Stomach smooth muscle (tissue), 2 donors: Measurements from ENCODE around the gene SCD5.

ENCODE experiments used
- H3K27ac ChIP-seq: one replicate; pipeline ENCODE4 v1.7.0; 2013; ENCODE audit warnings: mild to moderate bottlenecking, low read length, inconsistent platforms
- H3K27me3 ChIP-seq, 2 donors: one replicate each; pipeline ENCODE4 v1.7.0; 2013; ENCODE audit warnings: low read length in 2 of 2; ENCODE audit not compliant: insufficient read depth in 2 of 2, control insufficient read depth in 1 of 2
- H3K36me3 ChIP-seq, 2 donors: one replicate each; pipeline ENCODE4 v1.7.0; 2013; ENCODE audit warnings: low read length in 2 of 2; ENCODE audit not compliant: control insufficient read depth in 2 of 2, insufficient read depth in 2 of 2
- H3K4me1 ChIP-seq: one replicate; pipeline ENCODE4 v1.7.0; 2013; ENCODE audit warnings: low read length; ENCODE audit not compliant: control insufficient read depth, insufficient read depth
- H3K4me3 ChIP-seq, 2 donors: one replicate each; pipeline ENCODE4 v1.7.0; 2013; ENCODE audit warnings: low read length in 2 of 2
- H3K9ac ChIP-seq, 2 donors: one replicate each; pipeline ENCODE4 v1.7.0; 2013; ENCODE audit warnings: low read length in 2 of 2, mild to moderate bottlenecking in 1 of 2
- H3K9me3 ChIP-seq, 2 donors: one replicate each; pipeline ENCODE4 v1.7.0; 2013; ENCODE audit warnings: low read length in 2 of 2; ENCODE audit not compliant: control insufficient read depth in 2 of 2
- donor health status: healthy.
- donor health status: Pancreatic carcinoma.

The SCD5 gene

GRCh38 chr4:82726596-82726995, 72.0 kb downstream of the SCD5 start:
- Histone ChIP-seq H3K27me3 (no peaks in the 10 kb centered on the region), H3K9me3 (no peaks in the 10 kb centered on the region), H3K4me3 (no peak overlapping the region), H3K4me1 (peaks cover 6% of the 10 kb centered on the region), H3K9ac (no peak overlapping the region), H3K27ac (no peak overlapping the region), H3K36me3 (no peaks in the 10 kb centered on the region)

DNA sequence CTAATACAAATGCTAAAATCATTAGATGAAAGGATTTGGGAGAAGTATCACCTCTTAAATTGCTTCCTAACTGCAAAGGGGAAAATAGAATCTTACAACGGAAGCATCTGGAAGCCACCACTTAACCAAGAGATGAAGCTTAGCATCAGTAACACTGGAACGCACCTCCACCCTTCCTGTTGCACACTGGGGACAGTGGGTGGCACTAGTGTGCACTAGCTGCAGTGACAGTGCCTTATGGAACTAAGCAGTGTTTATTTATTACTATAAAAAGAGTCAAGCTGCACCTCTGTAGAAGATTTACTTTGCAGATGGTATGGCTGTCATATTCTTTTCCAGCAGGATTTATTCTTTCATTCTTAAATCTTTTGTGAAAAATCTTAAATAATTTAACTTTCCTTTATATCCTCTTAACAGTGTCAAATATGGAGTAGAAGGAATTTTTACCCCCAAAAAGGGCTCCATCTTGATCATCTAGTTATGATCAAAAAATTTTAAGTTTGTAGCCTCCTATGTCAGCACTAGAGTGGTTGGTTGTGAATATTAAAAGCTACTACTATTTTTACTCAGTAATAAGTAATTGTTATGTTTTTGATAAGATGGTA, 76.7 kb downstream of the SCD5 start:
- Histone ChIP-seq H3K9me3 (no peaks in the 10 kb centered on the region), H3K4me1 (no peaks in the 10 kb centered on the region), H3K27me3 (no peaks in the 10 kb centered on the region), H3K36me3 (no peaks in the 10 kb centered on the region), H3K27ac (no peak overlapping the region), H3K9ac (no peak overlapping the region), H3K4me3 (no peak overlapping the region)

DNA sequence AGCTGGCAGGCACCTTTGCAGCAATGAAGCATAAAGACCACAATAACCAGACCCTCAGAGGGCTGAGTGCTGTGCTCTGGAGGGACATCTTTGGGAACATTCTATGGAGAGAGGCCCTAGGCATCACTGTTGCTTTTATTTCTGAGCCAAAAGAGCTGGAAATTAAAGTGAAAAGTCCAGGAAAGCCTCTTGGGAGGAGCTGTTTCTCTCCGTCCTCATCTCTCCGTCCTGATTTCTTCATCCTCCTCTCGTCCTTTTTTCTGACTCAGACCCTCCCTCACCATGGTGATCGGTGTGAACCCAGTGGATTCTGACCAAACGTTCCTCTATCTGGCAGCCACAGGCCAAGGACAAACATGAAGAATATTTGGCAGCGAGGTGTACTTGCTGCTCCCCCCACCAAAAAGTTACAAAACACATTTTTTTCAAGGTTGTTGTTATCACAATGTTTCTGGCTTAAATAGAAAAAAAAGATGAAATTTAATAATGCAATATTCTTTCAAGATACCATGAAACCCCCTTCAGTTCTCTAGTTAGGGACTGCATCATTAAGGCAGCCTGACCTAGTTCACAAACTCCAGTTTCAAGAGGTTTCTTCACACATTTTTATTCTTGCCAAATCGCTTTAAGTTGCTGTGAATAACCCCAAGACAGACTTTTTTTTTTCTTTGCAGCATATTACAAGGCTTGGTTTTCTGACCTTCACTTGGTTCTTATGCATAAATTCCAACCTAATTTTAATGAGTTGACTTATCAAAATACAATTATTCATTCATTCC, 80.2 kb downstream of the SCD5 start:
- H3K4me1 ChIP-seq: no peaks in the 10 kb centered on the region
- no peak overlapping the region for H3K27ac ChIP-seq
- H3K36me3 ChIP-seq: no peaks in the 10 kb centered on the region
- H3K4me3 ChIP-seq: no peak overlapping the region
- no peaks in the 10 kb centered on the region for H3K27me3 ChIP-seq
- H3K9me3 ChIP-seq: no peaks in the 10 kb centered on the region
- no peak overlapping the region for H3K9ac ChIP-seq

DNA sequence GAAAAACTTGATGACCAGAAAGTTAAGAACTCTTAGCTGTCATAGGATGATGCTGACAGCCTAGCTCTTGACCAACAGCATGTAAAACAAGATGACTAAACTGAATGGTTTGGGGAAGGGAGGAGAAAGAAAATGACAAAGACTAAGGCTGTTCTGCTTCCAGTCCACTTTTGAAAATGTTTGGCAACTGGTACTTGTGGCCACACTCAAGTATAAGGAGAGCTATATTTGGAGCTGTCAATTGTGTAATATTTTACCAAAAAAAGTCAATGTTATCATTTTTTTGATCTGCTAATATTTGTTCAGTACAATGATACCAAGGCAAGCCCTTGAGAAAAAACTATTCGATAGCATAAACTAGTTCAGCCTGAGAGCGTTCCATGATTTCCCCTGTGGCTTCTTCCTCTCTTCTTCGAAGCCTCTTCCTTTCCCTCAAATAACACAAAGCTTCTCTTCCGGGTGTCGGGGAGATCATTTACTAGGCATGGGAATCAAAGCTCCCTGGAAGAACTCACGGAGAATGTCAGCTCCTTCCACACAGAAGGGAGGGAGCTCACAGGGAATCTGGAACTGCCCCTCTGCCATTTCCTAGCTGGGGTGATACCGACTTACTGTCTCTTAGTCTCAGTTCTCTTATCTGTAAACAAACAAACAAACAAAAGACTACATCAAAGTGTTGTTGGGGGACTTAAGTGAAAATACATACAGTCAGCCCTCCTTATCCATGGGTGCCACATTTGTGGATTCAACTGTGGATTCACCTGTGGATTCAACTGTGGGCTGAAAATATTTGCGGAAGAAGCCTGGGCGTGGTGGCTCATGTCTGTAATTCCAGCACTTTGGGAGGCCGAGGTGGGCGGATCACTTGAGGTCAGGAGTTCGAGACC, 82.6 kb downstream of the SCD5 start:
- no peak overlapping the region for H3K9ac ChIP-seq
- H3K27ac ChIP-seq: no peak overlapping the region
- H3K27me3 ChIP-seq: no peaks in the 10 kb centered on the region
- no peaks in the 10 kb centered on the region for H3K9me3 ChIP-seq
- H3K4me1 ChIP-seq: no peaks in the 10 kb centered on the region
- H3K4me3 ChIP-seq: no peak overlapping the region
- no peaks in the 10 kb centered on the region for H3K36me3 ChIP-seq

DNA sequence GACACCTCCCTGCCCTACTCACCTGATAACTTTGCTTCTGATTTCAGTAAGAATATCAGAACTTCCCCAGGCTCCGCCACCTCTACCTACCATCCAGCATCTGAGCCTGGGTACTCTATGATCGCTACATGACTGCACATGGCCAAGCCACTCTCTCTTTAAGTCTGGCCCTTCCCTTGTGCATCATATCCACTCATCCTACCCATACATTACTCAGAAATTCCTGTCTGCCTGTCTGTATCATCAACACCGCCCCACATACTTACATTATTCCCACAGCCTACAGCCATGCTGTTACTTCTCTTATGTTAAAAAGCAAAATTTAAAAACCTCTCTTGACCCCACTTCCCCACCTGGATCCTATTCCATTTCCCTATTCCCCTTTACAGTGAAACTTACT, 84.7 kb downstream of the SCD5 start:
- H3K4me1 ChIP-seq: no peaks in the 10 kb centered on the region
- no peaks in the 10 kb centered on the region for H3K36me3 ChIP-seq

DNA sequence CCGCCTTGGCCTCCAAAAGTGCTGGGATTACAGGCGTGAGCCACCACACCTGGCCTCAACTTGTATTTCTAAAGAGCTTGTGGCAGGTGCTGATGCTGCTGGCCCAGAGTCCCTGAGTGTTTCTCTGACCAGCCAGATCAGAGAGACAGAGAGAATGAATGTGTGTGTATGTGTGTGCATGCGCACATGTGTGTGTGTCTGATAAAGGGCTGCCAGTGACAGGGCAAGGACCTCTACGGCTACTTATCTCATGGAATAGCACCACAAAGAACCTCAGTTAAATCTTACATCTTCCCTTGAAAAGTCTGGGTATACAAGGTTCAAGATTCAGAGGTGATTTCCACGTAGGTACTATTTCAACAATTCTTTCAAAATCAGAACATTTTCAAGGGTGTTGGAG, 86.0 kb downstream of the SCD5 start:
- Histone ChIP-seq H3K9me3 (no peaks in the 10 kb centered on the region), H3K27me3 (no peaks in the 10 kb centered on the region), H3K4me1 (no peaks in the 10 kb centered on the region), H3K9ac (no peak overlapping the region), H3K36me3 (no peaks in the 10 kb centered on the region), H3K4me3 (no peak overlapping the region), H3K27ac (no peak overlapping the region)

More for the DNA sequence above, 84.7 kb downstream of the SCD5 start:
- Histone ChIP-seq H3K27ac (no peak overlapping the region), H3K9me3 (no peaks in the 10 kb centered on the region), H3K4me3 (no peak overlapping the region), H3K9ac (no peak overlapping the region), H3K27me3 (no peaks in the 10 kb centered on the region)

DNA sequence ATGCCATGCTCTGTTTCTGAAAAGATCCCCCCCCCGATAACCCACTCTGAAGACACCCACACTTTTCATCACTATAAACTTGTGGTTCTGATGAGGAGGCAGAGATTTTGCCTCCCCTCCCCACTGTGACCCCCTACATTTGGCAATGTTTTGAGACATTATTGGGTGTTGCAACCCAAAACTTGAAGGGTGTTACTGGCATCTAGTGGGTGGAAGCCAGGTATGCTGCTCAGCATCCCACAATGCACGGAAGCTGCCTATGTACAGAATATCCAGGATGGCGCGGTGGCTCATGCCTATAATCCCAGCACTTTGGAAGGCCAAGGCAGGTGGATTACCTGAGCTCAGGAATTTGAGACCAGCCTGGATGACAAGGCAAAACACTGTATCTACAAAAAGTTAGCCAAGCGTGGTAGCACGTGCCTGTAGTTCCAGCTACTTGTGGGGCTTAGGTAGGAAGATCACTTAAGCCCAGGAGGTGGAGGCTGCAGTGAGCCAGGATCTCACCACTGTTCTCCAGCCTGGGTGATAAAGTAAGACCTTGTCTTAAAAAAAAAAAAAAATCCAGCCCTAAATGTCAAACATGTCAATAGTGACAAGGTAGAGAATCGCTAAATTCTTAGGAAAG, 87.3 kb downstream of the SCD5 start:
- Histone ChIP-seq H3K4me1 (peaks cover 5% of the 10 kb centered on the region), H3K27ac (no peak overlapping the region), H3K27me3 (no peaks in the 10 kb centered on the region), H3K9me3 (no peaks in the 10 kb centered on the region), H3K9ac (no peak overlapping the region), H3K4me3 (no peak overlapping the region), H3K36me3 (no peaks in the 10 kb centered on the region)

DNA sequence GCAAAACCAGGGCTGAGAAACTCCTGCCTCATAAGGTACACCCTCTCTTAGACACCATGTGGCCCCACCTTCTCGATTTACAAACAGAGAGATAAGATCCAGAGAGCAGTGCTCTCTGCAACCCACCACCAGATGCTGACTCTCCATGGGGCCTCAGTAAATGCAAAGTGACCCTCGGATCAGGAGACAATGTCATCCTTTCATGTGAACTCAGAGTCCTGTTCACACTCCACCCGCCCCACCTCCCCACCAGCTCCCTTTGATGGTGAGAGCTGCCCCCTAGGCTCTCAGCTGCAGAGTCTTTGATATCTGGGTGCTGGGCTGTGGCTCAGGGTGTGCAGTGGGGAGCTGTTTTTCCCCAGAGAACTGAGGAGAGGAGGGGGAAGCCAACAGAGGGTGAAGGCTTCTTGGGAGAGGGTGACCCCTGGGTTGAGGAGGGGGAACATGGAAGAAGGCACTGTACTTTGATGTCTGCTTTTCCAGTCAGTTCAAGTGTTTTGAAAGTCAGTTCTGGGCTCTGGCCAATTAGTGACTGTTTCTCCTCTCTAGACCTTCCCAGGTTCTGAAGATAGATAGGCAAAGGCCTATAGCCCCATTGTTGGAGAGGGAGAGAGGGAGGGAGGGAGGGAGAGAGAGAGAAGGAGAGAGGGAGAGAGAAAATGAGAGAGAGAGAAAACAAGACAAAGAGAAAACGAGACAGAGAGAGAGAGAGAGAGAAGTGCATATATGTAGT, 88.2 kb downstream of the SCD5 start:
- Histone ChIP-seq H3K4me1 (peaks cover 6% of the 10 kb centered on the region), H3K27ac (no peak overlapping the region)

DNA sequence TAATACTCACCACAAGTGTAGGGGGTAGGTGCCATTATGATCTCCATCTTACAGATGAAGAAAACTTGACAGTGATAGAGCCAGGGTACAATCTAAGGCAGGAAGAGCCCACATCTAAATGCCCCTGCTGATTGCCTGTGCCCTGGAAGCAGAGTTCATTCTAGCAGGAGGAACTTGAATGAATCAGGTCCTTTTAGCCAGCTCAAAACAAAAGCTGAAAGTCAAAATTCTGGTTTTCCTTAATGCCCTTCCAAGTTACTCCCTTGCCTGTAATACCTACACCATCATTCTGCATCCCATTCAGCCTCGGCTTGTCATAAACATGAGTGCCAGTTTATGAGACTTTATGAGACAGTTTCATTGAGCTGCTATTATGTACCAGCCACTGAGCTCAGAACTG, 89.6 kb downstream of the SCD5 start:
- no peak overlapping the region for H3K4me3 ChIP-seq
- H3K27me3 ChIP-seq: no peaks in the 10 kb centered on the region
- H3K4me1 ChIP-seq: peaks cover 6% of the 10 kb centered on the region
- H3K9ac ChIP-seq: no peak overlapping the region
- no peak overlapping the region for H3K27ac ChIP-seq
- H3K36me3 ChIP-seq: peaks cover 0 to 2% of the 10 kb centered on the region in 2 donors
- H3K9me3 ChIP-seq: no peaks in the 10 kb centered on the region

More for the DNA sequence above, 88.2 kb downstream of the SCD5 start:
- Histone ChIP-seq H3K9ac (no peak overlapping the region), H3K27me3 (no peaks in the 10 kb centered on the region), H3K4me3 (no peak overlapping the region), H3K36me3 (no peaks in the 10 kb centered on the region), H3K9me3 (no peaks in the 10 kb centered on the region)
